Stimulated activated CD4-positive, alpha-beta T cell treated with anti-CD3 and anti-CD28 coated beads, Interleukin-12 subunit alpha, Interleukin-12 subunit beta, amount 100 ng/mL, for 24 hours (primary cell): ENCODE data around the gene PTPRN2.
"Not testable (repeated sequence)": the region's sequence is repeated elsewhere in the genome, so short reads cannot be mapped to it uniquely, and the experiment has no call there.

ENCODE experiments used
- DNase-seq, 2 experiments: peaks; one replicate each; pipeline ENCODE4 v3.0.0-alpha.2; 2020; ENCODE audit warnings: low read depth in 2 of 2

Gene PTPRN2

GRCh38 chr7:157700231-157701005 is 887.2 kb downstream of the PTPRN2 start:
- DNase-seq = no peak

DNA sequence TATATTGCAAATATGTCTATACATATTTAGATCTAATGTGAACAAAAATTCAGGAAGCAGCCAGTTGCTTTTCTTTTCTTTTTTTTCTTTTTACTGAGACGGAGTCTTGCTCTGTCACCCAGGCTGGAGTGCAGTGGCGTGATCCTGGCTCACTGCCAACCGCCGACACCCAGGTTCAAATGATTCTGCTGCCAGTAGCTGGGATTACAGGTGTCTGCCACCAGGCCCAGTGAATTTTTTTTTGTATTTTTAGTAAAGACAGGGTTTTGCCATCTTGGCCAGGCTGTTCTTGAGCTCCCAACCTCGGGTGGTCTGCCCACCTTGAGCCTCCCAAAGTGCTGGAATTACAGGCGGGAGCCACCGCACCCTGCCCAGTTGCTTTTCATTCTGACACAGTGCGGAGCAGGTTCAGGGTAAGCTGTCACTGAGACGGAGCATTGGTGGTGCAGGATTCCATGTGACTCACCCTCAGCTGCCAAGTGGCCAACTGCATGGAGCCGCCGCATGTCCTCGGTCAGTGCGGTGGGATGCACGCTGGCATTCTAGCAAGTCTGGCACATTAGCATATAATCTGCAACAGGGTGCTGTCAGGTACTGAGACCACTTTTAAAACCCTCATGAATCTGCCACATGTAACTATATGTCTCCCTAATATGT is 888.1 kb downstream of the PTPRN2 start:
- DNase-seq = no peak

- DNase-seq = not testable (repeated sequence)
Observed at GRCh38 chr7:157697287-157697686, 890.3 kb downstream of the PTPRN2 start.

GRCh38 chr7:157695609-157696008 is 892.0 kb downstream of the PTPRN2 start:
- not testable (repeated sequence) for DNase-seq

- DNase-seq = no peak
Observed at GRCh38 chr7:157694376-157694665, 893.3 kb downstream of the PTPRN2 start.

DNA sequence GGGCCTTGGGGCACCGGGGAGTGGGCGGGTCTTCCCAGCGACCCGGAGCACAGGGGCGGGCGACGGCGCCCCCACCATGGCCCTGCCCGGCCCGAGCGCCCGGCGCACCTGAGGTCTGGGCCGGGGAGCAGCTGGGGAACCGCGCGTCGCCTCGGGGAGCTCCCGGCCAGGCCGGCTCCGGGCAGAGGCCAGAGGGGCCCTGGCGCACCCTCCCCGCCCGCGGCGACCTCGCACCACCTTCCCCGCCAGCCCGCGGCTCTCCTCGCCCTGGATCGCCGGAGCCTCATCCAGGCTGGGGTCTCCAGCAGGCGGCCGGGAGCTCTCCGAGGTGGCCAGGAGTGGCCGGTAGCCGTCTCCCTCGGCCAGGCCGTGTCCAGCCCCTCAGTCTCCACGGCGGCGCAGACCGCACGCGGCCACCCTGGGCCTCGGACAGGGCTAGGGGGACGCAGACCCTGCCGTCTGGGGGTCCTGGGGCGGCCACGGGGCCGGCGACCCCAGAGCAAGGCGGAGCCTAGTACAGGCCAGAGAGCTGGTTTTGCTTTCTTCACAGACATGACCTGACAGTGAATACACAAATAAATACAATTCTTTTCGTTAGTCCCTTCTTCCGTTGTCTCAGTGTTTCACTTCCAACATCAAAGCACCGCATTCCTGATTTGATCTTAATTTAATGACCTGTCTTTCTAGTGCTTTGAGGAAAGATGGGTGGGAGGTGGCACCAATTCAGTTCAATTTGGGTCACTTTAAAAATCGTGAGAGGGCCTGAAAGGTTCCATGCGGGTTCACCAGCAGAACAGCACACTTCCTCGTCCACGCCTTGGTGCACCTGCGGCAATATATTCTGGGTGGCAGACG is 893.9 kb downstream of the PTPRN2 start:
- no peak for DNase-seq

DNA sequence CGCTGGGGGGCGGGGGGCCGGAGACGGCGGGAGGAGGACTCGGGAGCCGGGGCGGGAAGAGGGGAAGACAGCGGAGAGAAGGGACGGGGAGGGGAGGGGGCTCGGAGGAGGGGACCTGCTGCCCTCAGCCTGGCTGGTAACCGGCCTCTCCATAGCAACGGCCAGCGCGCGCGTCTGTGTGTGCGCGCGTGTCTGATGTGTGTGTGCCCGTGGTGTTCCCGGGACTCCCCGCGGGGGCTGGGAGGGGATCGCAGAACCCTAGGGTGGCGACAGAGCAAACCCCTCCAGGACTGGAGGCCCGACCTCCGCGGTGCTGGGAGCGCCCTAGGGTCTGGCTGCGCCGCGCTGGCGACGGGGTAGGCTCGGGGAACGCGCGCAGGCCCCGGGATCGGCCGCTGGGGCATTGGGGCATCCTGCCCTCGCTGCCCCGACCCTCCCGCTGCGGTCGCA is 894.5 kb downstream of the PTPRN2 start:
- DNase-seq = no peak

GRCh38 chr7:157692460-157693011 is 895.1 kb downstream of the PTPRN2 start:
- no peak for DNase-seq

DNA sequence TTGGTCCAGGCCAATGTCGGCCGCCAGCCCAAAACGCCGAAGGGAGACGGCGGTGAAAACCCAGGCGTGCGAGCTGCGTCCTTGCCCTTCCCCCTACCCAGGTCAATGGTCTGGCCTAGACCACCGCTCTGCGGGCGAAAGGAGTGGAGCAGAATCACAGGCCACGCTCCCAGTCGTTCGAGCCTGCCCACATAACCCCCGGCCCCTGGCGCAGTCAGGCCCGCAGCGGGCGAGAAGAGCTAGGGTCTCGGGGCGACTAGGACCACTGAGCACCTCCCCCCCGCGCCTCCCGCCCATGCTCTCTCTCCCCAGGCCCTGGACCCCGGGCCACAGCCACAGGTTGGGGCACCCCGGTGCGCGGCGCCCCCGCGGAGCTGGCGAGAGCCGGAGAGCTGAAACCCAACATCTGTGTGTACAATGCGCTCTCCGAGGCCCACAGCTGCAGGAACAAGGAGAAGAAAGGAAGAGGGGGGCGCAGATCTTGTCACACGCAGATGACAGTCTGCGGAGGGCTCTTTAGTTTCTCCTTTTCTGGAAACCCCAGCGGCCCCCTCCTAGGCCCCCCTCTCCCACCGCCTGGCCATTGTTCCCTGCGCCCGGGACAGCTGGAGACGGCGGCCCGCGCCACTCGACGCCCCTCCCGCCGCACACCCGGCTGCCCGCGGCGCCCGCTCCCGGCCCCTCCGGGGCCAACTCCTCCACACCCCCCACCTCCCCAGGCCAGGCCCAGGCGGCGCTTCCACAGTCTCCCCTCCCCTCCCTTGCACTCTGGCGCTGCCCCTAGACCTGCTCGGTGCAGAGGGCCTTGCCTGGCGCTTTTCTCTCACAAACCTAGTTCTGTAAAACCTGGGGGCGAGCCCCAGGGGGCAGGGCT is 895.8 kb downstream of the PTPRN2 start:
- DNase-seq = no peak

GRCh38 chr7:157690833-157691585 is 896.6 kb downstream of the PTPRN2 start:
- no peak for DNase-seq

GRCh38 chr7:157690058-157690832 is 897.4 kb downstream of the PTPRN2 start:
- no peak for DNase-seq

DNA sequence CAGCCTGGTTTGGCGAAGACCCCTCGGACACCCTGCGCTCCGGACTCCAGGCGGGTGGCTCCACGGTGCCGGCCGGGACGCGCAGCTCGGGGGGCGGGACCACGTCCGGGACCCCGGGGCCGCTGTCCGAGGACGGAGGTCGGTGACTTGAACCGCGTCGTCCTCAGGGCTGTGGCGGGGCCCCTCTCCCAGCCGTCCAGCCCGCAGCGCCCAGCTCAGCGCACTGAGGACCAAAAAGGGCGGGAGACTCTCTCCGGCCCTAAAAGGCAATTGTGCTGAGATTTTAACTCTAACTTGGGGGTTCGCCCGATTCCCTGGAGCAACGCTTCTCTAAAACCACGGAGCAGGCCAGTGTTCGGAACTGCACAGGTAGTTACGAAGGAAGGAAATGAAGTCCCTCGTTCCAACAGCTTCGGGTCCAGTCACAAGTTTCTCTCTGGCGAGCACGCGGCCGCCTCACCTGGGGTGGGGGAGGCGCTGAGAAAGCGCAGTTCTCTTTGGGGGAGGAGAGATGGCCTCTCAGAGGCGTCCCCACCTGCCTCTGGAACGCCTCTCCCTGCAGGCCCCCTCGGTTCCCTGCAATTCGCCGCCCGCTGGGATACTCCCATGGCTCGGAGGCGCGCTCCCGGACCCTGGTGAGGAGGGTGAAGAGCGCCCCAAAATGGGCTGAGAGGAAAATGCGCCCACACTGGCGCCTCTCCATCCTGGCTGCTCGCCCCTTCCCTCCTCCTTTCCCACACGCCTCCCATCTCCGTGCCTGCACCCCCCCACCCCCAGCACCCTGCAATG is 898.2 kb downstream of the PTPRN2 start:
- DNase-seq = no peak

GRCh38 chr7:157688533-157689268 is 898.9 kb downstream of the PTPRN2 start:
- DNase-seq = no peak

GRCh38 chr7:157687845-157688532 is 899.6 kb downstream of the PTPRN2 start:
- DNase-seq = no peak

DNA sequence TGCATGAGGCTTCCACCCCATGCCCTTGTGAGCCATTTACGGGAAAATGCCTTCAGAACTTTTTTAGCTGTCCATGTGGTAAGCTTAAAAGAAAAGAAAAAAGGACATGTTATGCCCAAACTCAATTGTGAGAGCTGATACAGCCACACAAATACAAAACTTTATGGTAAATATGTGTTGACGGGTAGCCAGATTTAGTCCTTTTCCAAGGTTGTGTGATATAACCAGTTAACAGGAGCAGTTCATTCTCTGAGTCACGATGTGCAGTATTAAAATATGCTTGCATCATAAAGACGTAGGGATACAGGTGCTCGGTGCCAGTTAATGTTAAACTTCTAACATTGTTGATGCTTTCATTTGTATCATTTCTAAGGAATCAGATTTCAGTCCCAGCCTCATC is 900.5 kb downstream of the PTPRN2 start:
- DNase-seq = no peak

- no peak for DNase-seq
Observed at GRCh38 chr7:157686285-157686894, 901.2 kb downstream of the PTPRN2 start.
